ENCODE measurements around the gene SLC25A23.

DNA sequence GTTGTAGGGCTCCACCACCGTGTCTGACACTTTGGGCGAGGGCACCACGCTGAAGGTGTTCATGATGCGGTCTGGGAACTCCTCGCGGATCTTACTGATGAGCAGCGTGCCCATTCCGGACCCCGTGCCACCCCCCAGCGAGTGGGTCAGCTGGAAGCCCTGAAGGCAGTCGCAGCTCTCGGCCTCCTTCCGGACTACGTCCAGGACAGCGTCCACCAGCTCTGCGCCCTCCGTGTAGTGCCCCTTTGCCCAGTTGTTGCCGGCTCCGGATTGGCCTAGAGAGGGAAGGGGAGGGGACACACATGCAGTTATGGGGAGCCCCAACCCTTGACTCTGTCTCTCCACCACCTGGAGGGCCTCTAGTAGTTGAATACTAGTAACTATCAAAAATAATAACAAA, 36.4 kb upstream of the SLC25A23 start:
- TF ChIP-seq EZH2 (IDR thresholded peaks at IDR 0.05) (no peak), POLR2AphosphoS5 (IDR thresholded peaks at IDR 0.05; ENCODE audit: borderline replicate concordance, low read depth, low read length) (no peak)
